Stomach smooth muscle (tissue), 2 donors: ENCODE results near the gene SNAP29.
"Not testable (repeated sequence)": the region's sequence is repeated elsewhere in the genome, so short reads cannot be mapped to it uniquely, and the experiment has no call there.

ENCODE experiments used
- H3K27ac ChIP-seq: one replicate; pipeline ENCODE4 v1.7.0; 2013; ENCODE audit warnings: mild to moderate bottlenecking, low read length, inconsistent platforms
- H3K27me3 ChIP-seq, 2 donors: one replicate each; pipeline ENCODE4 v1.7.0; 2013; ENCODE audit warnings: low read length in 2 of 2; ENCODE audit not compliant: insufficient read depth in 2 of 2, control insufficient read depth in 1 of 2
- H3K36me3 ChIP-seq, 2 donors: one replicate each; pipeline ENCODE4 v1.7.0; 2013; ENCODE audit warnings: low read length in 2 of 2; ENCODE audit not compliant: control insufficient read depth in 2 of 2, insufficient read depth in 2 of 2
- H3K4me1 ChIP-seq: one replicate; pipeline ENCODE4 v1.7.0; 2013; ENCODE audit warnings: low read length; ENCODE audit not compliant: control insufficient read depth, insufficient read depth
- H3K4me3 ChIP-seq, 2 donors: one replicate each; pipeline ENCODE4 v1.7.0; 2013; ENCODE audit warnings: low read length in 2 of 2
- H3K9ac ChIP-seq, 2 donors: one replicate each; pipeline ENCODE4 v1.7.0; 2013; ENCODE audit warnings: low read length in 2 of 2, mild to moderate bottlenecking in 1 of 2
- H3K9me3 ChIP-seq, 2 donors: one replicate each; pipeline ENCODE4 v1.7.0; 2013; ENCODE audit warnings: low read length in 2 of 2; ENCODE audit not compliant: control insufficient read depth in 2 of 2
- donor health status: healthy.
- donor health status: Pancreatic carcinoma.

Gene SNAP29

GRCh38 chr22:20904008-20904979, 45.5 kb downstream of the SNAP29 start:
- Histone ChIP-seq H3K4me1 (no peaks in the 10 kb centered on the region), H3K4me3 (no peak overlapping the region), H3K9me3 (no peaks in the 10 kb centered on the region), H3K36me3 (no peaks in the 10 kb centered on the region), H3K9ac (no peak overlapping the region), H3K27me3 (no peaks in the 10 kb centered on the region), H3K27ac (no peak overlapping the region)

GRCh38 chr22:20904980-20905355, 46.2 kb downstream of the SNAP29 start:
- H3K27ac ChIP-seq = no peak overlapping the region
- no peak overlapping the region for H3K9ac ChIP-seq

GRCh38 chr22:20905415-20906386, 46.9 kb downstream of the SNAP29 start:
- Histone ChIP-seq H3K4me1 (no peaks in the 10 kb centered on the region), H3K9ac (no peak overlapping the region), H3K27ac (no peak overlapping the region), H3K36me3 (no peaks in the 10 kb centered on the region), H3K9me3 (no peaks in the 10 kb centered on the region), H3K4me3 (no peak overlapping the region), H3K27me3 (no peaks in the 10 kb centered on the region)

More at GRCh38 chr22:20904980-20905355, 46.2 kb downstream of the SNAP29 start:
- Histone ChIP-seq H3K4me1 (no peaks in the 10 kb centered on the region), H3K4me3 (no peak overlapping the region), H3K27me3 (no peaks in the 10 kb centered on the region), H3K36me3 (no peaks in the 10 kb centered on the region), H3K9me3 (no peaks in the 10 kb centered on the region)

- no peaks in the 10 kb centered on the region for H3K27me3 ChIP-seq
- no peak overlapping the region for H3K4me3 ChIP-seq
- no peaks in the 10 kb centered on the region for H3K9me3 ChIP-seq
- H3K4me1 ChIP-seq = no peaks in the 10 kb centered on the region
- H3K36me3 ChIP-seq = no peaks in the 10 kb centered on the region
- H3K9ac ChIP-seq = no peak overlapping the region
- H3K27ac ChIP-seq = no peak overlapping the region
These were observed 47.6 kb downstream of the SNAP29 start for GRCh38 chr22:20906387-20906767.

- not testable (repeated sequence) for H3K9ac ChIP-seq, H3K36me3 ChIP-seq, H3K4me1 ChIP-seq, H3K4me3 ChIP-seq, H3K9me3 ChIP-seq, H3K27ac ChIP-seq, H3K27me3 ChIP-seq
These were observed 49.9 kb downstream of the SNAP29 start for GRCh38 chr22:20908717-20909116.

- no peak overlapping the region for H3K27ac ChIP-seq
- no peak overlapping the region for H3K9ac ChIP-seq
- H3K36me3 ChIP-seq = no peaks in the 10 kb centered on the region
- no peak overlapping the region for H3K4me3 ChIP-seq
- H3K4me1 ChIP-seq = no peaks in the 10 kb centered on the region
- H3K27me3 ChIP-seq = no peaks in the 10 kb centered on the region
- H3K9me3 ChIP-seq = no peaks in the 10 kb centered on the region
These were observed 50.9 kb downstream of the SNAP29 start for GRCh38 chr22:20909543-20910303.

GRCh38 chr22:20912494-20912893, 53.7 kb downstream of the SNAP29 start:
- no peaks in the 10 kb centered on the region for H3K36me3 ChIP-seq
- no peak overlapping the region for H3K27ac ChIP-seq
- H3K9ac ChIP-seq = no peak overlapping the region
- H3K27me3 ChIP-seq = no peaks in the 10 kb centered on the region
- H3K9me3 ChIP-seq = no peaks in the 10 kb centered on the region
- peaks cover 5% of the 10 kb centered on the region for H3K4me1 ChIP-seq
- H3K4me3 ChIP-seq = no peak overlapping the region

GRCh38 chr22:20916916-20917810, 58.4 kb downstream of the SNAP29 start, which contains the start of gene CRKL:
Gene CRKL, plus strand, starts transcription at chr22:20917407. Its CDS starts 528 bp downstream, at chr22:20917935.
- Histone ChIP-seq H3K9me3 (no peaks in the 10 kb centered on the region), H3K27ac (peak within 1 kb of the TSS; percentile 86), H3K27me3 (no peaks in the 10 kb centered on the region), H3K4me1 (peaks cover 15% of the 10 kb centered on the region), H3K36me3 (no peaks in the 10 kb centered on the region), H3K9ac (peak within 1 kb of the TSS; percentile 74 to 87), H3K4me3 (peak within 1 kb of the TSS; percentile 76 to 97)

GRCh38 chr22:20918663-20919218, 59.9 kb downstream of the SNAP29 start:
- no peaks in the 10 kb centered on the region for H3K36me3 ChIP-seq
- H3K9me3 ChIP-seq = no peaks in the 10 kb centered on the region
- no peaks in the 10 kb centered on the region for H3K27me3 ChIP-seq
- no peak overlapping the region for H3K27ac ChIP-seq
- H3K4me3 ChIP-seq = peak overlapping the region; percentile 61 to 97
- peaks cover 16% of the 10 kb centered on the region for H3K4me1 ChIP-seq
- H3K9ac ChIP-seq = peak overlapping the region; percentile 52 to 60
